GM19463 (cell line): ENCODE measurements around the gene DIAPH2.
A peak's percentile ranks its signal among the peaks of the same experiment; 100 is the strongest.

ENCODE experiments used
- ATAC-seq: cut with Tn5 transposase; IDR thresholded peaks from one replicate; pipeline ENCODE4 v1.9.1; 2021; ENCODE audit warnings: mild to moderate bottlenecking, moderate library complexity; ENCODE audit not compliant: unreplicated experiment

The DIAPH2 gene

GRCh38 chrX:97431281-97431680 lies 746.6 kb downstream of the DIAPH2 start:
- ATAC-seq, result no peak

GRCh38 chrX:97446298-97446882 lies 761.7 kb downstream of the DIAPH2 start:
- no peak for ATAC-seq

- no peak for ATAC-seq
Observed at GRCh38 chrX:97447306-97447705, 762.7 kb downstream of the DIAPH2 start.

GRCh38 chrX:97452283-97452682 lies 767.6 kb downstream of the DIAPH2 start:
- ATAC-seq, result no peak

GRCh38 chrX:97461763-97462162 lies 777.1 kb downstream of the DIAPH2 start:
- ATAC-seq, result no peak

GRCh38 chrX:97471071-97471470 lies 786.4 kb downstream of the DIAPH2 start:
- no peak for ATAC-seq

- ATAC-seq, result no peak
Observed at GRCh38 chrX:97474933-97475332, 790.3 kb downstream of the DIAPH2 start.

- no peak for ATAC-seq
Observed at GRCh38 chrX:97479106-97479890, 794.7 kb downstream of the DIAPH2 start.

- ATAC-seq, result no peak
Observed at GRCh38 chrX:97481228-97481627, 796.6 kb downstream of the DIAPH2 start.

- no peak for ATAC-seq
Observed at GRCh38 chrX:97482666-97483300, 798.1 kb downstream of the DIAPH2 start.

GRCh38 chrX:97490656-97491055 lies 806.0 kb downstream of the DIAPH2 start:
- ATAC-seq, result no peak

- ATAC-seq, result peak; percentile 97
Observed at GRCh38 chrX:97494756-97495372, 810.2 kb downstream of the DIAPH2 start.

- ATAC-seq, result no peak
Observed at GRCh38 chrX:97498093-97498492, 813.5 kb downstream of the DIAPH2 start.

- ATAC-seq, result no peak
Observed at GRCh38 chrX:97504431-97504830, 819.8 kb downstream of the DIAPH2 start.

GRCh38 chrX:97517763-97518162 lies 833.1 kb downstream of the DIAPH2 start:
- no peak for ATAC-seq

GRCh38 chrX:97522307-97522706 lies 837.7 kb downstream of the DIAPH2 start:
- peak; percentile 65 for ATAC-seq

- no peak for ATAC-seq
Observed at GRCh38 chrX:97524340-97524739, 839.7 kb downstream of the DIAPH2 start.

GRCh38 chrX:97524997-97525396 lies 840.4 kb downstream of the DIAPH2 start:
- ATAC-seq, result no peak

GRCh38 chrX:97525981-97526380 lies 841.3 kb downstream of the DIAPH2 start:
- ATAC-seq, result no peak

GRCh38 chrX:97527725-97528124 lies 843.1 kb downstream of the DIAPH2 start:
- no peak for ATAC-seq

- no peak for ATAC-seq
Observed at GRCh38 chrX:97529536-97530200, 845.0 kb downstream of the DIAPH2 start.
